Naive thymus-derived CD8-positive, alpha-beta T cell (primary cell): ENCODE measurements around the gene B2M. TPM values are rescaled to one million over a fixed set of nuclear protein-coding genes. Genes with fewer than 3 reads are reported as not detected.
"Not testable (repeated sequence)": the region's sequence is repeated elsewhere in the genome, so short reads cannot be mapped to it uniquely, and the experiment has no call there.

Experiments used
- ATAC-seq, 2 donors: fragments of 150-1000 bp; cut with Tn5 transposase in 1 of 2; sonication (Bioruptor Pico), chemical (Tn5 transposase) in 1 of 2; 1 replicate in 1 of 2; 2 replicates in 1 of 2; pipeline ENCODE4 v1.10.0; 2021; ENCODE audit warnings: mild to moderate bottlenecking in 2 of 2, moderate library complexity in 2 of 2
- POLR2A ChIA-PET: fragments of 350-600 bp; sonication (Branson Sonifier 250); formaldehyde crosslinking; loops from one replicate; lab custom pipeline; 2021; ENCODE audit warnings: antibody characterized with exemption; lab: Charles Lee
- DNase-seq, 10 donors: peaks; one replicate each; pipeline versions ENCODE4 v3.0.0 to v3.0.0-alpha.2; 2020 to 2022
- H3K27ac Mint-ChIP-seq, 10 donors: one replicate each; pipeline ENCODE4 v1.8.0; 2020 to 2022; ENCODE audit warnings: mild to moderate bottlenecking in 10 of 10, mixed read lengths in 10 of 10, moderate library complexity in 4 of 10, inconsistent platforms in 1 of 10
- H3K27me3 Mint-ChIP-seq, 5 donors: one replicate each; pipeline ENCODE4 v1.8.0; 2021 to 2022; ENCODE audit warnings: mixed read lengths in 5 of 5
- H3K36me3 Mint-ChIP-seq, 3 donors: one replicate each; pipeline ENCODE4 v1.8.0; 2020 to 2022; ENCODE audit warnings: mixed read lengths in 3 of 3, mild to moderate bottlenecking in 2 of 3, inconsistent platforms in 1 of 3
- H3K4me1 Mint-ChIP-seq, 4 donors: one replicate each; pipeline ENCODE4 v1.8.0; 2021 to 2022; ENCODE audit warnings: mixed read lengths in 4 of 4
- H3K4me3 Mint-ChIP-seq, 10 donors: one replicate each; pipeline ENCODE4 v1.8.0; 2020 to 2022; ENCODE audit warnings: mild to moderate bottlenecking in 10 of 10, mixed read lengths in 10 of 10, moderate library complexity in 6 of 10, inconsistent platforms in 1 of 10
- H3K9me3 Mint-ChIP-seq, 9 donors: one replicate each; pipeline ENCODE4 v1.8.0; 2020 to 2022; ENCODE audit warnings: mixed read lengths in 9 of 9, mild to moderate bottlenecking in 3 of 9, inconsistent platforms in 1 of 9, moderate library complexity in 1 of 9
- polyA plus RNA-seq, 3 donors: library from polyadenylated mRNA; unstranded; fragments of 300-500 nt; fragmentation: Illumina TruSeq; gene quantifications; one replicate each; pipeline ENCODE4 v1.2.3, GENCODE V29; 2021
- total RNA-seq, 8 experiments: library from RNA in 2 of 8; stranded (reverse) in 2 of 8; gene quantifications; one replicate each; pipeline ENCODE4 v1.2.3 and lab custom pipeline; 2021 to 2026

Gene B2M
- total and polyA plus RNA-seq, 5 experiments from 2014 or later, result 6,403 to 39,550 (median 25,152) TPM

GRCh38 chr15:44715797-44716334 is 4.5 kb downstream of the B2M start:
- H3K4me3 Mint-ChIP-seq, result peak overlapping the region; percentile 88 to 100 (median 98)
- peaks cover 0 to 4% (median 0%) of the 10 kb centered on the region in 5 donors for H3K27me3 Mint-ChIP-seq
- H3K27ac Mint-ChIP-seq, result peak overlapping the region; percentile 77 to 100 (median 88)
- ATAC-seq, result no peak
- peaks cover 40 to 82% (median 64%) of the 10 kb centered on the region in 4 donors for H3K4me1 Mint-ChIP-seq
- peaks cover 50 to 83% (median 69%) of the 10 kb centered on the region in 3 donors for H3K36me3 Mint-ChIP-seq
- no peak for DNase-seq
- H3K9me3 Mint-ChIP-seq, result peaks cover 0 to 3% (median 0%) of the 10 kb centered on the region in 9 donors
- POLR2A ChIA-PET, result interaction anchor here (16.9 to 22.0 kb wide), 3 partner anchors 14 to 50 kb away, joined by 707 to 1743 read pairs (median 1569); partner anchors contain the start of genes SPG11 and TRIM69

GRCh38 chr15:44716983-44717602 is 5.8 kb downstream of the B2M start:
- peaks cover 38 to 86% (median 76%) of the 10 kb centered on the region in 4 donors for H3K4me1 Mint-ChIP-seq
- no peak for DNase-seq
- peak overlapping the region; percentile 68 to 100 (median 92) for H3K27ac Mint-ChIP-seq
- H3K9me3 Mint-ChIP-seq, result no peaks in the 10 kb centered on the region
- POLR2A ChIA-PET, result interaction anchor here (16.9 to 22.0 kb wide), 3 partner anchors 12 to 51 kb away, joined by 707 to 1743 read pairs (median 1569); partner anchors contain the start of genes SPG11 and TRIM69
- H3K36me3 Mint-ChIP-seq, result peaks cover 39 to 76% (median 60%) of the 10 kb centered on the region in 3 donors
- H3K4me3 Mint-ChIP-seq, result peak overlapping the region; percentile 88 to 100 (median 98)
- ATAC-seq, result no peak
- H3K27me3 Mint-ChIP-seq, result peaks cover 0 to 1% (median 0%) of the 10 kb centered on the region in 5 donors

- POLR2A ChIA-PET, result interaction anchor here (16.9 to 22.5 kb wide), 4 partner anchors 3 to 53 kb away, joined by 707 to 1743 read pairs (median 1656); partner anchors contain the start of genes B2M, PATL2, SPG11 and TRIM69
- peak overlapping the region; percentile 69 to 100 (median 93) for H3K27ac Mint-ChIP-seq
- H3K36me3 Mint-ChIP-seq, result peaks cover 26 to 65% (median 50%) of the 10 kb centered on the region in 3 donors
- no peaks in the 10 kb centered on the region for H3K9me3 Mint-ChIP-seq
- ATAC-seq (no peak), DNase-seq (no peak)
- H3K4me1 Mint-ChIP-seq, result peaks cover 37 to 89% (median 82%) of the 10 kb centered on the region in 4 donors
- H3K4me3 Mint-ChIP-seq, result peak overlapping the region; percentile 18 to 100 (median 80)
- no peaks in the 10 kb centered on the region for H3K27me3 Mint-ChIP-seq
These were observed 7.0 kb downstream of the B2M start for GRCh38 chr15:44718180-44718926.

GRCh38 chr15:44718927-44719292 is 7.6 kb downstream of the B2M start:
- no peak for DNase-seq

GRCh38 chr15:44719293-44719999 is 8.1 kb downstream of the B2M start:
- ATAC-seq, result peak; percentile 62 to 79
- Mint-ChIP-seq H3K27ac (peak overlapping the region; percentile 89 to 100 (median 96)), H3K9me3 (no peaks in the 10 kb centered on the region), H3K4me1 (peaks cover 36 to 92% (median 87%) of the 10 kb centered on the region in 4 donors), H3K4me3 (peak overlapping the region; percentile 60 to 88 (median 80)), H3K36me3 (peaks cover 17 to 54% (median 39%) of the 10 kb centered on the region in 3 donors), H3K27me3 (no peaks in the 10 kb centered on the region)
- POLR2A ChIA-PET, result interaction anchor here (1.1 to 22.5 kb wide), 7 partner anchors 4 to 140 kb away, joined by 3 to 1743 read pairs (median 707); partner anchors contain the start of genes B2M, PATL2, SPG11 and TRIM69
- peak in 9 of 10 donors; percentile 14 to 82 (median 71) for DNase-seq

More at GRCh38 chr15:44718927-44719292, 7.6 kb downstream of the B2M start:
- ATAC-seq, result no peak
- Mint-ChIP-seq H3K4me3 (peak overlapping the region; percentile 60 to 100 (median 80)), H3K27me3 (no peaks in the 10 kb centered on the region), H3K36me3 (peaks cover 21 to 60% (median 44%) of the 10 kb centered on the region in 3 donors), H3K4me1 (peaks cover 36 to 90% (median 84%) of the 10 kb centered on the region in 4 donors), H3K27ac (peak overlapping the region; percentile 89 to 100 (median 96)), H3K9me3 (no peaks in the 10 kb centered on the region)
- POLR2A ChIA-PET, result interaction anchor here (1.1 to 22.5 kb wide), 6 partner anchors 4 to 75 kb away, joined by 3 to 1743 read pairs (median 1138); partner anchors contain the start of genes B2M, PATL2, SPG11 and TRIM69

GRCh38 chr15:44720000-44720435 is 8.7 kb downstream of the B2M start:
- not testable (repeated sequence) for DNase-seq, H3K9me3 Mint-ChIP-seq, ATAC-seq, H3K27me3 Mint-ChIP-seq
- POLR2A ChIA-PET, result interaction anchor here (1.1 to 22.5 kb wide), 8 partner anchors 5 to 141 kb away, joined by 3 to 1743 read pairs (median 356); partner anchors contain the start of genes B2M, PATL2, SPG11 and TRIM69
- Mint-ChIP-seq H3K36me3 (peaks cover 12 to 49% (median 34%) of the 10 kb centered on the region in 3 donors), H3K27ac (peak overlapping the region; percentile 89 to 100 (median 96)), H3K4me1 (peaks cover 34 to 93% (median 88%) of the 10 kb centered on the region in 4 donors), H3K4me3 (peak overlapping the region; percentile 5 to 88 (median 63))

- Mint-ChIP-seq H3K9me3 (no peaks in the 10 kb centered on the region), H3K4me3 (peak overlapping the region; percentile 36 to 88 (median 71)), H3K4me1 (peaks cover 32 to 92% (median 87%) of the 10 kb centered on the region in 4 donors), H3K36me3 (peaks cover 6 to 43% (median 28%) of the 10 kb centered on the region in 3 donors), H3K27ac (peak overlapping the region; percentile 89 to 100 (median 96)), H3K27me3 (no peaks in the 10 kb centered on the region)
- ATAC-seq (peak in 1 of 2 donors; percentile 21), DNase-seq (peak in 2 of 10 donors; percentile 34 to 48)
- POLR2A ChIA-PET, result interaction anchor here (0.6 to 22.5 kb wide), 7 partner anchors 6 to 141 kb away, joined by 3 to 1743 read pairs (median 707); partner anchors contain the start of genes B2M, PATL2, SPG11 and TRIM69
These were observed 9.3 kb downstream of the B2M start for GRCh38 chr15:44720460-44721176.

GRCh38 chr15:44722011-44722410 is 10.7 kb downstream of the B2M start:
- peaks cover 31 to 92% (median 85%) of the 10 kb centered on the region in 4 donors for H3K4me1 Mint-ChIP-seq
- H3K27me3 Mint-ChIP-seq, result no peaks in the 10 kb centered on the region
- H3K4me3 Mint-ChIP-seq, result peak overlapping the region in 5 of 10 donors; percentile 22 to 88 (median 69)
- ATAC-seq, result no peak
- no peak for DNase-seq
- POLR2A ChIA-PET, result interaction anchor here (0.6 to 22.5 kb wide), 8 partner anchors 7 to 178 kb away, joined by 3 to 1743 read pairs (median 356); partner anchors contain the start of genes B2M, PATL2, SPG11 and TRIM69
- H3K9me3 Mint-ChIP-seq, result no peaks in the 10 kb centered on the region
- peak overlapping the region; percentile 60 to 100 (median 94) for H3K27ac Mint-ChIP-seq
- peaks cover 1 to 29% (median 14%) of the 10 kb centered on the region in 3 donors for H3K36me3 Mint-ChIP-seq

- Mint-ChIP-seq H3K9me3 (no peaks in the 10 kb centered on the region), H3K27me3 (no peaks in the 10 kb centered on the region), H3K27ac (peak overlapping the region; percentile 98 to 100 (median 99)), H3K4me3 (peak overlapping the region; percentile 89 to 100 (median 94)), H3K36me3 (peaks cover 0 to under 1% (median 0%) of the 10 kb centered on the region in 3 donors), H3K4me1 (peaks cover 23 to 83% (median 69%) of the 10 kb centered on the region in 4 donors)
- POLR2A ChIA-PET, result interaction anchor here (0.6 to 22.5 kb wide), 10 partner anchors 11 to 189 kb away, joined by 3 to 1743 read pairs (median 14); partner anchors contain the start of genes B2M, EIF3J, PATL2 and SPG11
- DNase-seq, result no peak
- ATAC-seq, result peak in 1 of 2 donors; percentile 12
These were observed 14.8 kb downstream of the B2M start for GRCh38 chr15:44726136-44726535.
